Measurements from ENCODE around the gene ZNF865. TPM values are rescaled to one million over a fixed set of nuclear protein-coding genes. Genes with fewer than 3 reads are reported as not detected.
A peak's percentile ranks its signal among the peaks of the same experiment; 100 is the strongest.

ZNF865 gene
- total RNA-seq, 1 donor from 2014 or later, result 8.1 TPM

DNA sequence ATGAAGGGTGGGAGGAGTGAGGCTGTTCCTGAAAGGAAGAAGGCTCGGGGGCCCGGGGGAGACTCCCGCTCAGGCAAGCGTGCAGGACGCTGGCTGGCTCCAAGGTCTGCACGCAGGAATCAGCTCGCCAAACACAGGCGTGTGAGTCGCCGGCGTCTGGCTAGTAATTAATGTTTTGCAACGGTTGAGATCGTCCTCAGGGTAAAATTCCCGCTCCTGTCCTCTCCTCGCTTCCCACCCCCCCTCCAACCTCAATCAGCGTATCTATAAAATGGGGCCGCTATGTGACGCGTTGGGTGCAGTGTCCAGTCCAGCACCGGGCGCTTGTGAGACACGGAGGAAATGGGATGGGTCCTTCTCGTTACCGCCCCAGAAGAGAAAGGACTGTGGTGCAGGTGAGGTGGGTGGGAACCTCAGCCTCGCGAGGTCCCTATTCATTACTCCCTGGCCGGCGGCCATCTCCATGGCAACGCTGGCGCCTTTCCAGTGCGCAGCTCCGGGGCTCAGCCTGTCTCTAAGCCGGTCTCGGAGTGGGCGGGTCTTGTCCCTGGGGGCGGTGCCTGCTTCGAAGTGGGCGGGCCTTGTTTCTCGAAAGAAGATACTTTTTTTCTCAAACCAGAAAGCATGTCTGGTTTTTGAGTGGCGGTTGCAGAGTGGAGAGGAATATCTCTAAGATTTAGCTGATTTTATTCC lies 18.3 kb upstream of the ZNF865 start:
- DNase-seq (ENCODE audit: low spot score) (peak; percentile 95), ATAC-seq (peak; percentile 93)

DNA sequence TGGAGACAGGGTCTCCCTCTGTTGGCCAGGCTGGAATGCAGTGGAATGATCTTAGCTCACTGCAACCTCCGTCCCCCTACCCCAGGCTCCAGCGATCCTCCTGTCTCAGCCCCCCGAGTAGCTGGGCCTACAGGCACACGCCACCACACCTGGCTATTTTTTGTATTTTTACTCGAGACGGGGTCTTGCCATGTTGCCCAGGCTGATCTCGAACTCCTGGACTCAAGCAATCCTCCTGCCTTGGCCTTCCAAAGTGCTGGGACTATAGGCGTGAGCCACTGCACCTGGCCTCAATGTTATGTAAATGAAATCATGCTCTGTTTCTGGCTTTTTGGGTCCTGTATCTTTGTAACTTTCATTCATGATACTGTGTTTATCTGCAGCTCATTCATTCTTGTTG lies 16.7 kb upstream of the ZNF865 start:
- ATAC-seq, result no peak

GRCh38 chr19:55590109-55590508 lies 15.3 kb upstream of the ZNF865 start:
- ATAC-seq, result no peak
- DNase-seq (ENCODE audit: low spot score), result no peak

More for the DNA sequence above, 16.7 kb upstream of the ZNF865 start:
- DNase-seq (ENCODE audit: low spot score), result no peak

GRCh38 chr19:55590617-55591016 lies 14.8 kb upstream of the ZNF865 start:
- DNase-seq (ENCODE audit: low spot score) (no peak), ATAC-seq (no peak)

DNA sequence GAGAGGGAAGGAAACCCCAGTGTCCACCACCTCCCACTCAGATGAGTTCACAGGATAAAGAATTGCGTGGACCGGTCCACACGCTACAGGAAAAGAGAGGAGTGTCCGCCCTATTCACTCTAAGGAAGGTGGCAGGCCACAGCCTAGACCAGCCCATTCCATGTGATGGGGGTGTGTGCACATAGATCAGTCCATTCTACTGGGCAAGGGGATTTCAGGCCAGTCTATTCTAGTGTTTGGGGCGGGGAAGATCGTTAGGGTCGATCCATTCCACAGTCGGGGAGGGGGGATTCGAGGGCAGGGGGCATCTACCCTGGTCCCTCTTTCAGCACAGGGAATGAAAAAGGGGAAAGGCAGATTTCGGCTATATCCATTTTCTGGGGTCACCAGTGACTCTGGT lies 13.9 kb upstream of the ZNF865 start:
- ATAC-seq, result no peak

DNA sequence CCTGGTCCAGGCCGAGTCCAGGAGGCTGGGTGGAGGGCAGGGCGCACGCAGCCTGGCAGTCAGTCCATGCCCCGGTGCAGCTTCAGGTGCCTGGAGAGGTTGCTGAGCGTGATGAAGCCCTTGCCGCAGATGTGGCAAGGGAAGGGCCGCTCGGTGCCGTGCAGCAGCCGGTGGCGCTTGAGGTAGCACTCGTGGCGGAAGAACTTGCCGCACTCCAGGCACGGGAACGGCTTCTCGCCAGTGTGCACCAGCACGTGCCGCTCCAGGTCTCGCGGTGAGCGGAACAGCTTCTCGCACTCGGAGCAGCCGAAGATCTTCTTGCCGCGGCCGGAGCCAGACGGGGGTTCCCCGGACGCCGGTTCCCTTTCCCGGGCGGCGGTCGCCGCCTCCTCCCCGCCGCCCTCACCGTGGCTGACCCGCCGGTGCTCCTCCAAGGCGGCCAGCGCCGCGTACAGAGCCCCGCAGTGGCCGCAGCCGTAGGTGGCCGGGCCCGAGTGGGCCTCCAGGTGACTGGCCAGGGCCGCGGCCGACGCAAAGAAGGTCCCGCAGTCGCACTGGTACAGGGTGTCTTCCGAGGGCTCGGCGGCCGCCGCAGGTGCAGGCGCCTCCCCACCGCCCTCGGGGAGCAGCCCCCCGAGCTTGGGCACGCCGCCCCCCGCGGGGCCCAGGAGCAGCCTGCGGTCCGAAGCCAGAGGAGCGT lies 12.9 kb upstream of the ZNF865 start:
- no peak for ATAC-seq
- no peak for DNase-seq (ENCODE audit: low spot score)

More for the DNA sequence above, 13.9 kb upstream of the ZNF865 start:
- no peak for DNase-seq (ENCODE audit: low spot score)

GRCh38 chr19:55593096-55593772 lies 12.2 kb upstream of the ZNF865 start:
- ATAC-seq (no peak), DNase-seq (ENCODE audit: low spot score) (no peak)

GRCh38 chr19:55594996-55595545 lies 10.4 kb upstream of the ZNF865 start:
- ATAC-seq (no peak), DNase-seq (ENCODE audit: low spot score) (no peak)

DNA sequence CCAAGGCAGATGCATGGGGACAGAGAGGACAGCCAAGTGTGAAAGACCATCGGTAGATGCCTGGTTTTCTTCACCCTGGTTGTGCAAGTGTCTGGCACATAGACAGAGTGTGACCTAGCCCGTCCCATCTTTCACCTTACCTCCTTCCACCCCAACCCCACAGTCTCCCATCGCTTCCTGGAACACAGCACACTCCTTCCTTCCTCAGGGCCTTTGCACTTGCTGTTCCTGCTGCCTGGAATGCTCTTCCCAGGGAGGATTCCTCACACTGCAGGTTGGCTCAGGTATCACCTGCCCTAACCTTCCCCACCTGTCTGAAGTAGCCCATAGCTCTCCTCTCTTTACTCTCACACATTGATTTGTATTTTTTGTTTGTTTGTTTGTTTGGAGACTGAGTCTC lies 9.1 kb upstream of the ZNF865 start:
- DNase-seq (ENCODE audit: low spot score) (no peak), ATAC-seq (no peak)

DNA sequence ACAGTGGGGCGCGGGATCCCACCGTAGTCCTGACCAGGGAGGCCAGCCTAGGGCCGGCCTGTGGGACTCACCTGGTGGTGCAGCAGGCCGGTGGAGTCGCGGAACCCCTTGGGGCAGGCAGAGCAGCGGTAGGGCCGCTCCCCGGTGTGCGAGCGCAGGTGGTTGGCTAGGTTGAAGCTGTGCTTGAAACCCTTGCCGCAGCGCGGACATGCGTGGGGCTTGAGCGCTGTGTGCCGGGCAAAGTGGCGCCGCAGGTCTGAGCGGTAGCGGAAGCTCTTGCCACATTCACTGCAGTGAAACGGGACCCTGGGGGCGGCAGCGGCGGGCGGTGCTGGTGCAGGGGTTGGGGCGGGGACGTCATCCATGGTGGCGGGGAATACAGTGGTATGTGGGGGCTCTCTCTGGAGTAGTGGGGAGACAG lies 7.9 kb upstream of the ZNF865 start:
- ATAC-seq (no peak), DNase-seq (ENCODE audit: low spot score) (no peak)

DNA sequence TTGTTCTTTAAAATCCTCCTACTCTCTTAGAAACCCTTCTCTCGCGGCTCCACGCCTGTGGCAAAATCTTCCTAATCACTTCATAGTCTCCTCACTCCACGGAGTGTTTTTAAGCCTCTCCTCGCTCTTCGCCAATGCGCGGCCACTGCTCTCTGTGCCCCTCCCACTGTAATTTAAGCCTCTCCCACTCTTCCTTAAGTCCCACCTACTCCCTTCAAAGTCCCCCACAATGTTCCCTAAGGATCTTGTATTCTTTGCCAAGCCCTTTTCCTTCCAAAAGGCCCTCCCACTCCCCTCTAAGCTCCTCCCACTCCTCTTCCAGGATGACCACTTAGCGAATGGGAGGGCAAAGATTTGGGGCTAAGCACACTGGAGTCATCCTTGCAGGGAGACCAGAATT lies 7.4 kb upstream of the ZNF865 start:
- no peak for DNase-seq (ENCODE audit: low spot score)
- no peak for ATAC-seq

DNA sequence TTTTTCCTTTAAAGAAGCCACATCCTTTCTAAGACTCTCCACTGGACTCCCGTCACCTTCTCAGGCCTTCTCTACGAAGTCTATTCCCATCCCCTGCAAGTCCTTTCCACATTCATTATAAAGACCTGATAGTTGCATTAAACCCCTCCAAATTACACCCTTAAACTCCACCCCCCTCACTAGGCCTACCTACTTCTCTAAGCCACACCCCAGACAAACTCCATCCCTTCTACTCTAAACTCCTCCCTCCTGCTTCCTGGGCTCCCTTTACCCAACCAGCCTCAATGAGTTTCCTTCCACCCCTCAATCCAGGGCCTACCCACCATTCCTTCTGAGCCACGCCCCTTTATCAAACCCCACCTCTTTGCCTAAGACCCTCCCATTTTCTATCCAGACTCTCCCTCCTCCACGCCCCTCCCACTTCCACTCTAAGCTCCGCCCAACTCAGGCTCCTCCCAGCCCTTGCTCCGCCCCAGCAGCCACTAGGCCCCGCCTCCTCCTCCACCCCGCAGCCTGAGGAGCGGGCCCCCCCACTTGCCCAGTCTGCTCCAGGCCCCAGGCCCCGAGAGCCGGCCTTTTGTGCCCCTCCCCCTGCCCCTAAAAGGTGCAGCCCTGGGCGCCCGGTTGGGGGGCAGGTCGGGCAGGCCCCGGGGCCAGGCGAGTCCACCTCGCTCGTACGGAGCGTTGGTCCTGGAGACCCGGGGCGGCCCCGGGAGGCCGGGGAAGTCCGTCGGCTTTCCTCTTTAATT lies 6.6 kb upstream of the ZNF865 start:
- ATAC-seq (peak; percentile 82), DNase-seq (ENCODE audit: low spot score) (peak; percentile 93)

DNA sequence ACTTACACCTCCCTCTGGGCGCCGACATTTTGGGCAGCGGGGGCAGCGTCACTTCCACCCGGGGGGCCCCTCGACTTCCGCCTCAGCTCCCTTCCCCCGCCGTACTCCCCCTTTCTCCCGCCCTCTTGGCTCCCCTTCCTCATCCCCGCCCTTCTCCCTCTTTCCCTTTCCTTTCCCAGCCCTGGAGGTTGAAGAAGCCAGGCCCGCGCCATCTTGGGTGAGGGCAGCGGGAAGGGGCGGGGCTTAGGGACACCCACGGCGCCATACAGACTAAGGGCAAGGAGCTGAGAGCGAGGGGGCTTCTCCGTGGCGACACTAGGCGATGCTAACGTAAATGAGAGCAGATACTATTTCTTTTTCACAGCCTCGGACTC lies 6.0 kb upstream of the ZNF865 start, which contains the start of gene FIZ1:
Gene FIZ1 (minus strand): TSS at position 50 of the 374 bp plus-strand sequence. CDS start 1,652 bp downstream, outside the sequence.
- ATAC-seq (peak; percentile 86), DNase-seq (ENCODE audit: low spot score) (peak; percentile 99)

DNA sequence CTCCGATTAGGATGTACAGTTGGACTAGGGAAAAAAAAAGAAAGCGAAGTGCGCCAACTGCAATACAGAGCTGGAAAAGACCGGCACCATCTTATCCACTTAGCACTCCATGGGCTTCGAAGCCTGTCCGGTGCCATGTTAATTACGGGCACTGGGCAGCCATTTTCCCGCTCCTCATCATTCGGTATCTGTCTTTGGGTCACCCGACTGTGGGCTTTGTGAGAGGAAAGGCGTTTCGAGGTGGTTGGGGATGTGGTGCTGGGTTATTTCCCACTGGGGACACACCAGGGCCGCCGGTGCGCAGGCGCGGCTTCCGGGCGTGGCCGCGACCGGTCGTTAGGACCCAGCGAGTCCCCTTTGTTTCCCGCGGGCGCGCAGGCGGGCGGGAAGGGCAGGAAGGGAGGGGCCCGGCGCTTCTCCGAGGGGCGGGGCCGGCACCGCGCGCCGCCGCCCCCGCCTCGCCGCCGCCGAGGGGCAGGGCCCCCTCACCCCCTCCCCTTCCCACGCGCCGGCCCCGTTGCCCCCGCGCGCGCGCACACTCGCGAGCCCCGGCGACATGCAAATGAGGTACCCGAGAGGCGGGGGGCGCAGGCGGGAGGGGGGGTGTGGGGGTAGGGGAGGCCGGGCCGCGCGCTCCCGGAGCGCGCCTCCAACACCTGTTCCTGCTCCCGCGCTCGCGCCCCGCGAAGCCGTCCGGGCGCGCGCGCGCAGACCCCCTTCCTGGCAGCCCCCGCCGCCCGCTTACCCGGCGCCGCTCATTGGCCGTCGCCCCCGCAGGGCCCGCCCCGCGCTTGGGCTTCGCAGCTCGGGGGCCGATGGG lies 5.4 kb upstream of the ZNF865 start, which contains the start of gene ZNF524:
Gene ZNF524 (plus strand): TSS at position 447 of the 820 bp plus-strand sequence. CDS start 1,825 bp downstream, outside the sequence.
- ATAC-seq, result peak; percentile 71
- peak; percentile 89 for DNase-seq (ENCODE audit: low spot score)

- ATAC-seq (no peak), DNase-seq (ENCODE audit: low spot score) (no peak)
These were observed 4.8 kb upstream of the ZNF865 start for GRCh38 chr19:55600662-55601028.

- ATAC-seq, result no peak
- DNase-seq (ENCODE audit: low spot score), result no peak
These were observed 4.4 kb upstream of the ZNF865 start for GRCh38 chr19:55601084-55601483.

- DNase-seq (ENCODE audit: low spot score) (no peak), ATAC-seq (no peak)
These were observed 3.1 kb upstream of the ZNF865 start for GRCh38 chr19:55602104-55603001.

DNA sequence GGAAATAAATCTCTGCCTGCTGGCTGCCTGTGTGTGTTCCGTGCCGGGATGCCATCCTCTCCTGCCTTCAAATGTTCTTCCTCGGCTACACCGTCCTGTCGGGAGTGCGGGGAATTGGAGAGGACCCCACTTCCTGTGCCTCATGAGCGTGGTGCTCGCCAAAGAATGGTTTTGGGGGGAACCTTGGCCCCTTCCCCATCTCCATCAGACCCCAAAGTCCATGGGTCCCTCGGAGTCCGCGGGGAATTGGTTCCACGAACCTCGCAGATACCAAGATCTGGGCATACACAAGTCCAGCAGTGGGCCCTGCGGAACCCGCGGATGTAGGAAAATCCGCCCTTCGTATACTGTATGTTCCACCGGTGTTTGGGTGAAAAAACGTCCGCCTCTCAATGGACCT lies 2.3 kb upstream of the ZNF865 start:
- DNase-seq (ENCODE audit: low spot score), result no peak
- ATAC-seq, result no peak
